Gastrocnemius medialis (tissue), 4 donors: ENCODE data around the gene INPP5D. TPM values are rescaled to one million over a fixed set of nuclear protein-coding genes. Genes with fewer than 3 reads are reported as not detected.

Experiments
- ATAC-seq, 2 donors: fragments of 150-250 bp; one replicate each; pipeline ENCODE4 v1.9.1; 2016
- DNase-seq, 2 donors: peaks; one replicate each; pipeline ENCODE4 v3.0.0-alpha.2; 2019
- H3K27ac ChIP-seq, 4 donors: fragments of 200-600 bp; sonication (generic); 1 replicate in 1 of 4; 2 replicates in 3 of 4; pipeline ENCODE4 v1.5.1; 2016 to 2018; ENCODE audit warnings: mild to moderate bottlenecking in 2 of 4, moderate library complexity in 1 of 4
- H3K27me3 ChIP-seq, 3 donors: fragments of 200-600 bp; sonication (generic) in 2 of 3; 1 replicate in 1 of 3; 2 replicates in 2 of 3; pipeline versions ENCODE4 v1.5.1 to v1.6.0; 2016 to 2019; ENCODE audit warnings: mild to moderate bottlenecking in 1 of 3, moderate library complexity in 1 of 3
- H3K36me3 ChIP-seq, 2 donors: fragments of 200-600 bp; sonication (generic) in 1 of 2; one replicate each; pipeline ENCODE4 v1.5.1; 2017 to 2018
- H3K4me1 ChIP-seq, 2 donors: fragments of 200-600 bp; sonication (generic) in 1 of 2; one replicate each; pipeline ENCODE4 v1.5.1; 2016 to 2017; ENCODE audit warnings: mild to moderate bottlenecking in 2 of 2
- H3K4me3 ChIP-seq, 4 donors: fragments of 200-600 bp; sonication (generic) in 3 of 4; 1 replicate in 1 of 4; 2 replicates in 3 of 4; pipeline ENCODE4 v1.5.1; 2016 to 2019; ENCODE audit warnings: mild to moderate bottlenecking in 2 of 4
- H3K9me3 ChIP-seq, 3 donors: fragments of 200-600 bp; sonication (generic) in 2 of 3; 1 replicate in 1 of 3; 2 replicates in 2 of 3; pipeline ENCODE4 v1.5.1; 2016 to 2019
- POLR2A ChIP-seq, 2 donors: fragments of 450-650 bp; IDR thresholded peaks; one replicate each; pipeline ENCODE4 v1.6.1; 2017; ENCODE audit warnings: antibody characterized with exemption in 2 of 2, mild to moderate bottlenecking in 2 of 2, moderate library complexity in 2 of 2
- in situ Hi-C, 4 donors: fragments of 200-750 bp; cut with MboI; loops; one replicate each; pipeline versions ENCODE4 v1.15.0 to v1.8.0; 2017; ENCODE audit warnings: low sequenced_read_pairs in 4 of 4
- intact Hi-C: fragments of 100-400 bp; cut with DNase I; formaldehyde crosslinking; loops from one replicate; pipeline ENCODE4 v1.15.1; 2023; ENCODE audit warnings: low total_unique reads
- total RNA-seq, 4 donors: library from RNA; depleted of rRNA; stranded (reverse); fragments of >200 nt; gene quantifications; one replicate each; pipeline versions ENCODE4 v1.1.0 to v1.2.3, GENCODE V29; 2016
- TF ChIP-seq, protein P1 (sequence below), 5 experiments: fragments of 450-650 bp in 3 of 5; fragments of 200-600 bp in 2 of 5; sonication (generic) in 2 of 5; IDR thresholded peaks in 4 of 5; conservative IDR thresholded peaks in 1 of 5; 1 replicate in 4 of 5; 2 replicates in 1 of 5; pipeline ENCODE4 v1.5.1; 2016 to 2019; ENCODE audit warnings: antibody characterized with exemption in 5 of 5, mild to moderate bottlenecking in 3 of 5, moderate library complexity in 3 of 5

Gene INPP5D
- total RNA-seq, 4 donors from 2014 or later: 1.7 to 18.7 (median 4.9) TPM

DNA sequence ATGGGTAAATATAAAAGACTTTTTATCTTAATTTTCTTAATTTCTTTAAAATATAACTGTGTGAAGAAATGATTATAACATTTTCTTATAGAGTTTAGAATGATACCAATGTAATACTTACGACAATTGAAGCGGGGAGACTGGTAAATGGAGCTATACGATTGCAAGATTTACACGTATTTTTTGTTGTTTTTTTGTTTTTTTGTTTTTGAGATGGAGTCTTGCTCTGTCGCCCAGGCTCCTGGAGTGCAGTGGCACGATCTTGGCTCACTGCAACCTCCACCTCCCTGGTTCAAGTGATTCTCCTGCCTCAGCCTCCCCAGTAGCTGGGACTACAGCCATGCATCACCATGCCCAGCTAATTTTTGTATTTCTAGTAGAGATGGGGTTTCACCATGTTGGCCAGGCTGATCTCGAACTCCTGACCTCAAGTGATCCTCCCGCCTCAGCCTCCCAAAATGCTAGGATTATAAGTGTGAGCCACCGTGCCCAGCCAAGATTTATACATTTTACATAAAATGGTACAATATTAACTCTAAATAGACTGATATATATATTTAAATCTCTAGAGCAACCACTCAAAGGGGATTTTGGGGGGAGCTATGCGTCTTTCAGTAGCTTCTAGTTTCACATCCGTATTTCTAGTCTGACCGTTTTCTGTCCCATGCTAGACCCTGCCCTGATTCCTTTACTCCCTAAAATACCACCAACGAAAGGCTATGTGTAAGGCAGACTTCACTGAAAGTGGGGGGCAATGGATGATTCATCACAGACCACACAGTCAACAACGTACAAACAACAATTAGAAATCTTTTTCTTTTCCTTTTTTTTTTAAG, 163.1 kb downstream of the INPP5D start:
- DNase-seq (no peak), ATAC-seq (no peak)
- Histone ChIP-seq H3K36me3 (no peaks in the 10 kb centered on the region), H3K4me1 (no peaks in the 10 kb centered on the region), H3K9me3 (no peaks in the 10 kb centered on the region), H3K4me3 (no peak overlapping the region), H3K27ac (no peak overlapping the region), H3K27me3 (no peaks in the 10 kb centered on the region)
- intact Hi-C loops (no loop called here), in situ Hi-C loops (no loop called here)
- no peak for TF ChIP-seq POLR2A (IDR thresholded peaks at IDR 0.05)
- TF ChIP-seq, protein P1, sequence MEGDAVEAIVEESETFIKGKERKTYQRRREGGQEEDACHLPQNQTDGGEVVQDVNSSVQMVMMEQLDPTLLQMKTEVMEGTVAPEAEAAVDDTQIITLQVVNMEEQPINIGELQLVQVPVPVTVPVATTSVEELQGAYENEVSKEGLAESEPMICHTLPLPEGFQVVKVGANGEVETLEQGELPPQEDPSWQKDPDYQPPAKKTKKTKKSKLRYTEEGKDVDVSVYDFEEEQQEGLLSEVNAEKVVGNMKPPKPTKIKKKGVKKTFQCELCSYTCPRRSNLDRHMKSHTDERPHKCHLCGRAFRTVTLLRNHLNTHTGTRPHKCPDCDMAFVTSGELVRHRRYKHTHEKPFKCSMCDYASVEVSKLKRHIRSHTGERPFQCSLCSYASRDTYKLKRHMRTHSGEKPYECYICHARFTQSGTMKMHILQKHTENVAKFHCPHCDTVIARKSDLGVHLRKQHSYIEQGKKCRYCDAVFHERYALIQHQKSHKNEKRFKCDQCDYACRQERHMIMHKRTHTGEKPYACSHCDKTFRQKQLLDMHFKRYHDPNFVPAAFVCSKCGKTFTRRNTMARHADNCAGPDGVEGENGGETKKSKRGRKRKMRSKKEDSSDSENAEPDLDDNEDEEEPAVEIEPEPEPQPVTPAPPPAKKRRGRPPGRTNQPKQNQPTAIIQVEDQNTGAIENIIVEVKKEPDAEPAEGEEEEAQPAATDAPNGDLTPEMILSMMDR (IDR thresholded peaks at IDR 0.05 in 4 of 5, conservative IDR thresholded peaks at IDR 0.05 in 1 of 5): no peak

DNA sequence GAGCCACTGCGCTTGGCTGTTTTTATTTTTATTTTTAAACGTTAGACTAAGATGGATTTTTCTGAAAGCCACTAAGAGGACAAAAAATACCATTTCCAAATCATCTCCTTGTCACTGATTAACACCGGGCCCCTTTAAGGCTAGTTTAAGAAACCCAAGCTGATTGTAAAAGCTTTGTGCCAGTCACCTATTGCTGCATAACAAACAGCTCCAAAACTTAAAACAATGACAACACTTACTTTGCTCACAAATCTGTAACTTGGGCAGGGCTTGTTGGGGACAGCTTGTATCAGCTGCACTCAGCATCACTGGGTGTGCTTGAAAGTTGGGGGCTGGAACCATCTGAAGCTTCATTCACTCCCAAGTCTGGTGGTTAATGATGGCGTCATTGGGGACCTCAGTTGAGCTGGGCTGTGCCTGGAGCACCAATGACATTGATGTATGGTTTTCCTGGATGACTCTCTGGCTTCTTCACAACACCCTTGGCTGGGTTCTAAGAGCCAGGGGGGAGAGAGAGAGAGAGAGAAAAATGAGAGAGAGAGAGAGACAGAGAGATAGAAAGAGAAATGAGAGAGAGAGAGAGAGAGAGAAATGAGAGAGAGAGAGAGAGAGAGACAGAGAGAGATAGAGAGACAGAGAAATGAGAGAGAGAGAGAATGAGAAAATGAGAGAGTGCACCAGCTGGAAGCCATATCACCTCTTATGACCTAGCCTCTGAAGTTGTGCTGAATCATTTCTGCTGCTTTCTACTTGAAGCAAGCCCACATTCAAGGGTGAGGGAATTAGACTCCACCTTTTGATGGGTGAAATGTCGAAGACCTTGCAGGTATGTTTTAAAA, 165.3 kb downstream of the INPP5D start:
- H3K9me3 ChIP-seq: no peaks in the 10 kb centered on the region
- DNase-seq: no peak
- no peak for ATAC-seq
- no peaks in the 10 kb centered on the region for H3K27me3 ChIP-seq
- TF ChIP-seq, protein P1 (IDR thresholded peaks at IDR 0.05 in 4 of 5, conservative IDR thresholded peaks at IDR 0.05 in 1 of 5): no peak
- TF ChIP-seq POLR2A (IDR thresholded peaks at IDR 0.05): no peak
- H3K4me3 ChIP-seq: no peak overlapping the region
- H3K36me3 ChIP-seq: no peaks in the 10 kb centered on the region
- no peak overlapping the region for H3K27ac ChIP-seq
- no peaks in the 10 kb centered on the region for H3K4me1 ChIP-seq
- intact Hi-C loops (no loop called here), in situ Hi-C loops (no loop called here)

DNA sequence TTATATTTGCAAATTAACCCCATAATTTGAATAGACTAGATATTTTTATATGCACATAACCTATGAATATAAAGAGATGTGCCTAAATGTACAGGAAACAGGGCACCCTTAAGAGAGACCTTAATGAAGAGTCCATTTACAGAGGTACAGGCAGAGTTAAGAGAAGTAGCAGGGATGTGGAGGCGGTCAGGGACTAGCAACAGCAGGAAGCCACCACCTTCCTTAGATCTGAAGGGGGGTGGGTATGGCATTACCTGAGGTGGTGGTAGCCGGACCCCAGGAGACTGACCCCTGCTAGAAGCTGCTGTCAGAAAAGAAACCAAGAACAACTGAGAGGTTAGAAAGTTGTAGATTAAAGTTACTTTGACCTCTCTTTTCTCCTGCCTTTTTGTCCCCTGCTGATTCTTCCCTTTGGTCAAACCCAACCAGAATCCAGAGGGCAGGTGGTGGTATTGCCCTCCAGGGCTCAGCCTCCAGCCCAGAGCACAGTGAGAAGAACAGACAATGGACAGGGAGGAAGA, 166.4 kb downstream of the INPP5D start:
- H3K27ac ChIP-seq: no peak overlapping the region
- intact Hi-C loops (no loop called here), in situ Hi-C loops (no loop called here)
- no peak overlapping the region for H3K4me3 ChIP-seq
- DNase-seq: no peak
- H3K27me3 ChIP-seq: no peaks in the 10 kb centered on the region
- no peaks in the 10 kb centered on the region for H3K36me3 ChIP-seq
- no peaks in the 10 kb centered on the region for H3K9me3 ChIP-seq
- no peak for ATAC-seq
- no peak for TF ChIP-seq POLR2A (IDR thresholded peaks at IDR 0.05)
- TF ChIP-seq, protein P1 (IDR thresholded peaks at IDR 0.05 in 4 of 5, conservative IDR thresholded peaks at IDR 0.05 in 1 of 5): no peak
- H3K4me1 ChIP-seq: no peaks in the 10 kb centered on the region

DNA sequence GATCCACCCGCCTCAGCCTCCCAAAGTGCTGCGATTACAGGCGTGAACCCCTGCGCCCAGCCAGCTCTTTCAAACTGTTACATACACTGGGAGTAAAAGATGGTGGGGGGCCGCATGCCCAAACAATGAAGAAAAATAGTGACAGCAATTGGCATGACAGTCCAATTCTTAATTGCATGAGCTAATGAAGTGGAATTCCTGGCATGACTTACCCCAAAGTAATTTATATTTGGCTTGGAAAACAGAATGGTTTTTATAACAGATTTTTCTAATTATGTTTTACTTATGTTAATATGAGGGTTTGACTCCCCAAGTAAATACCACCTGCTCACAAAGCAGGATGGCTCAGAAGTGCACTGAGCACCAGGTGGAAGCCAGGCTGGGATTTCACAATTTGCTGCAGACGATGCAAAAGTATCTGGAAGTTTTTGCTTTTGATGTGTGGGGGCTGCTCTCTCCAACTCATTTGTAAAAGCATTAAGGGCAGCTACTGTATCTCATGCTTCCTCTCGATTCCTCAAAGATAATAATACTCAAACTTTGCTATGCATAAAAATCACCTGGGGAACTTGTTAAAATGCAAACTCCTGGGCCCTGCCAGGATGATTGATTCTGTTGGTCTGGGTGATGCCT, 167.3 kb downstream of the INPP5D start:
- ATAC-seq (no peak), DNase-seq (no peak)
- in situ Hi-C loops (no loop called here), intact Hi-C loops (no loop called here)
- no peak overlapping the region for H3K4me3 ChIP-seq
- H3K27me3 ChIP-seq: no peaks in the 10 kb centered on the region
- H3K36me3 ChIP-seq: no peaks in the 10 kb centered on the region
- H3K4me1 ChIP-seq: no peaks in the 10 kb centered on the region
- no peaks in the 10 kb centered on the region for H3K9me3 ChIP-seq
- TF ChIP-seq, protein P1 (IDR thresholded peaks at IDR 0.05 in 4 of 5, conservative IDR thresholded peaks at IDR 0.05 in 1 of 5): no peak
- TF ChIP-seq POLR2A (IDR thresholded peaks at IDR 0.05): no peak
- H3K27ac ChIP-seq: no peak overlapping the region
